8988T (cell line): ENCODE results near the gene DPP10.
"Not testable (repeated sequence)": the region's sequence is repeated elsewhere in the genome, so short reads cannot be mapped to it uniquely, and the experiment has no call there.

Source experiments
- DNase-seq: peaks from one replicate; pipeline ENCODE4 v3.0.0; 2011

Gene DPP10

GRCh38 chr2:114517580-114517979 is 75.1 kb downstream of the DPP10 start:
- DNase-seq: no peak

GRCh38 chr2:114518738-114519137 is 76.3 kb downstream of the DPP10 start:
- DNase-seq: no peak

GRCh38 chr2:114522612-114523011 is 80.2 kb downstream of the DPP10 start:
- DNase-seq: not testable (repeated sequence)

- DNase-seq: no peak
These were observed 83.5 kb downstream of the DPP10 start for GRCh38 chr2:114525955-114526354.

GRCh38 chr2:114526841-114527240 is 84.4 kb downstream of the DPP10 start:
- no peak for DNase-seq

GRCh38 chr2:114527330-114527983 is 85.0 kb downstream of the DPP10 start:
- DNase-seq: no peak

- DNase-seq: no peak
These were observed 92.0 kb downstream of the DPP10 start for GRCh38 chr2:114534116-114535084.

- DNase-seq: no peak
These were observed 95.3 kb downstream of the DPP10 start for GRCh38 chr2:114537777-114538176.

- DNase-seq: no peak
These were observed 100.3 kb downstream of the DPP10 start for GRCh38 chr2:114542695-114543094.

- no peak for DNase-seq
These were observed 100.9 kb downstream of the DPP10 start for GRCh38 chr2:114543236-114543766.

- no peak for DNase-seq
These were observed 102.6 kb downstream of the DPP10 start for GRCh38 chr2:114545052-114545451.

GRCh38 chr2:114546531-114546930 is 104.1 kb downstream of the DPP10 start:
- no peak for DNase-seq

- no peak for DNase-seq
These were observed 105.7 kb downstream of the DPP10 start for GRCh38 chr2:114548151-114548550.

GRCh38 chr2:114550364-114550763 is 107.9 kb downstream of the DPP10 start:
- no peak for DNase-seq

- DNase-seq: peak; percentile 27
These were observed 108.7 kb downstream of the DPP10 start for GRCh38 chr2:114550895-114551793.

GRCh38 chr2:114553027-114553426 is 110.6 kb downstream of the DPP10 start:
- no peak for DNase-seq

- DNase-seq: no peak
These were observed 126.7 kb downstream of the DPP10 start for GRCh38 chr2:114569166-114569565.

- DNase-seq: no peak
These were observed 135.2 kb downstream of the DPP10 start for GRCh38 chr2:114577657-114578056.

- no peak for DNase-seq
These were observed 137.1 kb downstream of the DPP10 start for GRCh38 chr2:114579542-114579941.

- DNase-seq: no peak
These were observed 138.2 kb downstream of the DPP10 start for GRCh38 chr2:114580691-114581090.

GRCh38 chr2:114598329-114598728 is 155.9 kb downstream of the DPP10 start:
- no peak for DNase-seq

- DNase-seq: no peak
These were observed 166.8 kb downstream of the DPP10 start for GRCh38 chr2:114609203-114609602.

GRCh38 chr2:114609801-114610200 is 167.4 kb downstream of the DPP10 start:
- DNase-seq: no peak
